HEK293T (cell line): ENCODE results near the gene BARX2.
"Not testable (repeated sequence)": the region's sequence is repeated elsewhere in the genome, so short reads cannot be mapped to it uniquely, and the experiment has no call there.

Experiments
- CTCF ChIA-PET: fragments of 350-600 bp; formaldehyde crosslinking; extraction: SDS; loops from one replicate; lab custom pipeline; 2021; ENCODE audit warnings: antibody characterized with exemption, inconsistent platforms; lab: Yijun Ruan, JAX
- POLR2A ChIA-PET: fragments of 350-600 bp; formaldehyde crosslinking; extraction: SDS; loops from one replicate; lab custom pipeline; 2020; ENCODE audit warnings: antibody characterized with exemption, inconsistent platforms; lab: Yijun Ruan, JAX
- DNase-seq: peaks from one replicate; pipeline ENCODE4 v3.0.0; 2012; ENCODE audit warnings: mixed read lengths; ENCODE audit errors: extremely low spot score
- ARNT ChIP-seq: fragments of 450-650 bp; IDR thresholded peaks from 2 replicates; pipeline ENCODE4 v1.6.1; 2017; ENCODE audit warnings: mild to moderate bottlenecking
- BHLHE40 ChIP-seq: fragments of 450-650 bp; IDR thresholded peaks from 2 replicates; pipeline ENCODE4 v1.6.1; 2016; ENCODE audit warnings: mild to moderate bottlenecking, moderate library complexity, borderline replicate concordance
- CTBP1 ChIP-seq: fragments of 450-650 bp; IDR thresholded peaks from 2 replicates; pipeline ENCODE4 v1.6.1; 2016; ENCODE audit warnings: borderline replicate concordance
- ELF4 ChIP-seq: fragments of 450-650 bp; IDR thresholded peaks from 2 replicates; pipeline ENCODE4 v1.6.1; 2017; ENCODE audit warnings: antibody characterized with exemption
- FOXA1 ChIP-seq: fragments of 450-650 bp; IDR thresholded peaks from 2 replicates; pipeline ENCODE4 v1.6.1; 2016; ENCODE audit warnings: mild to moderate bottlenecking
- FOXK2 ChIP-seq: fragments of 450-650 bp; IDR thresholded peaks from 2 replicates; pipeline ENCODE4 v1.6.1; 2016; ENCODE audit warnings: mild to moderate bottlenecking
- FOXM1 ChIP-seq: fragments of 450-650 bp; IDR thresholded peaks from 2 replicates; pipeline ENCODE4 v1.6.1; 2017; ENCODE audit warnings: mild to moderate bottlenecking, borderline replicate concordance
- HDGF ChIP-seq: fragments of 450-650 bp; IDR thresholded peaks from 2 replicates; pipeline ENCODE4 v1.6.1; 2017; ENCODE audit warnings: antibody characterized with exemption, borderline replicate concordance
- L3MBTL2 ChIP-seq: fragments of 450-650 bp; conservative IDR thresholded peaks from 2 replicates; pipeline ENCODE4 v1.6.1; 2016; ENCODE audit warnings: mild to moderate bottlenecking
- LEF1 ChIP-seq: fragments of 450-650 bp; IDR thresholded peaks from 2 replicates; pipeline ENCODE4 v1.6.1; 2017; ENCODE audit warnings: mild to moderate bottlenecking, borderline replicate concordance
- NFRKB ChIP-seq: fragments of 450-650 bp; IDR thresholded peaks from 2 replicates; pipeline ENCODE4 v1.6.1; 2016; ENCODE audit warnings: mild to moderate bottlenecking, moderate library complexity
- SP1 ChIP-seq: fragments of 450-650 bp; IDR thresholded peaks from 2 replicates; pipeline ENCODE4 v1.6.1; 2017
- SUZ12 ChIP-seq: fragments of 450-650 bp; IDR thresholded peaks from 2 replicates; pipeline ENCODE4 v1.6.1; 2016; ENCODE audit warnings: mild to moderate bottlenecking
- TARDBP ChIP-seq: fragments of 450-650 bp; IDR thresholded peaks from 2 replicates; pipeline ENCODE4 v1.6.1; 2016
- ZNF384 ChIP-seq: fragments of 450-650 bp; IDR thresholded peaks from 2 replicates; pipeline ENCODE4 v1.6.1; 2016
- TF ChIP-seq, protein P1 (sequence below): fragments of 450-650 bp; IDR thresholded peaks from 2 replicates; pipeline ENCODE4 v1.6.1; 2016

Gene BARX2, protein sequence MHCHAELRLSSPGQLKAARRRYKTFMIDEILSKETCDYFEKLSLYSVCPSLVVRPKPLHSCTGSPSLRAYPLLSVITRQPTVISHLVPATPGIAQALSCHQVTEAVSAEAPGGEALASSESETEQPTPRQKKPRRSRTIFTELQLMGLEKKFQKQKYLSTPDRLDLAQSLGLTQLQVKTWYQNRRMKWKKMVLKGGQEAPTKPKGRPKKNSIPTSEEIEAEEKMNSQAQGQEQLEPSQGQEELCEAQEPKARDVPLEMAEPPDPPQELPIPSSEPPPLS

DNA sequence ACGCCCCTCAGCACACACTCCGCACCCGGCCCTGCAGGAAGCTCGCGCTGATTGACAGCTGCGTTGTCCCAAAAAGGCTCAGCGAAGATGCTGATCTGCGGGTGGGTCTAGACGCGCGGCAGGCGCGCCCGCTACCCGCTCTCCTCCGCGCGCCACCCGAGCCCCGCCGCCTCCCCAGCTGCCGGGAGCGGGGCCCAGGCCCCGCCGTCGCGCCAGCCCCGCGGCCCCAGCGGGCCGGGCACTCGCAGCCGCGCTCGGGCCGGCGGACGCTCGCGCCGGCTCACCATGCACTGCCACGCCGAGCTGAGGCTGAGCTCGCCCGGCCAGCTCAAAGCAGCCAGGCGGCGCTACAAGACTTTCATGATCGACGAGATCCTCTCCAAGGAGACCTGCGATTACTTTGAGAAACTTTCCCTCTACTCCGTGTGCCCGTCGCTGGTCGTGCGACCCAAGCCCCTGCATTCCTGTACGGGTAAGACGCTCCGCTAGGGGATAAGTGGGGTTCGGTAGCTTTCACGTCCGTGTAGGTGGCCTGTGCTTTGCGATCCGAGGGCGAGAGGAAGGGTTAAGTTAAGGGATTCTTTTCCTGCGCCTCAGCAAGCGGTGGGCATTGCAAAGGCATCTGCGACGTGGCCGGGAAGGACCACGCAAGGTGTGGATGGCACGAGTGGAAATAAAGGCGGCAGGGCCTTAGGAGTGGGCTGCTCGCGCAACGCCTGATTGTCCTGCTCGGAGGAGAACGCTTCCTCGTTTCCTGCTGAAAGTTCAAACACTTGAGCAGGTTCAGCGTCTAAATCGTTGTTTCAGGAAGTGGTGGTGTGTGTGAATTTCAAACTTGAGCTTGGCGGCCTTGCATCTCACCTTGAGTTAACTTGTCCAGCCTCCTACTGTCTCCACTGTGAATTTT, at the start of gene BARX2:
Gene BARX2 (plus strand): TSS at position 98 of the 907 bp plus-strand sequence. CDS start 188 bp downstream, at position 286.
- ChIA-PET POLR2A (interaction anchor here (0.5 to 2.0 kb wide), 17 partner anchors 9 to 627 kb away, joined by 3 to 11 read pairs (median 3); partner anchors contain the start of gene PRDM10), CTCF (interaction anchor here (0.6 to 2.6 kb wide), 6 partner anchors 12 to 374 kb away, joined by 3 to 13 read pairs (median 6); no protein-coding TSS in a partner anchor)
- no peak for TF ChIP-seq TARDBP
- TF ChIP-seq, protein P1, sequence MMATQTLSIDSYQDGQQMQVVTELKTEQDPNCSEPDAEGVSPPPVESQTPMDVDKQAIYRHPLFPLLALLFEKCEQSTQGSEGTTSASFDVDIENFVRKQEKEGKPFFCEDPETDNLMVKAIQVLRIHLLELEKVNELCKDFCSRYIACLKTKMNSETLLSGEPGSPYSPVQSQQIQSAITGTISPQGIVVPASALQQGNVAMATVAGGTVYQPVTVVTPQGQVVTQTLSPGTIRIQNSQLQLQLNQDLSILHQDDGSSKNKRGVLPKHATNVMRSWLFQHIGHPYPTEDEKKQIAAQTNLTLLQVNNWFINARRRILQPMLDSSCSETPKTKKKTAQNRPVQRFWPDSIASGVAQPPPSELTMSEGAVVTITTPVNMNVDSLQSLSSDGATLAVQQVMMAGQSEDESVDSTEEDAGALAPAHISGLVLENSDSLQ = peak; percentile 73
- no peak for TF ChIP-seq ZNF384
- no peak for TF ChIP-seq L3MBTL2
- TF ChIP-seq CTBP1 = no peak
- no peak for TF ChIP-seq SP1
- no peak for TF ChIP-seq ARNT
- peak; percentile 59 for DNase-seq

DNA sequence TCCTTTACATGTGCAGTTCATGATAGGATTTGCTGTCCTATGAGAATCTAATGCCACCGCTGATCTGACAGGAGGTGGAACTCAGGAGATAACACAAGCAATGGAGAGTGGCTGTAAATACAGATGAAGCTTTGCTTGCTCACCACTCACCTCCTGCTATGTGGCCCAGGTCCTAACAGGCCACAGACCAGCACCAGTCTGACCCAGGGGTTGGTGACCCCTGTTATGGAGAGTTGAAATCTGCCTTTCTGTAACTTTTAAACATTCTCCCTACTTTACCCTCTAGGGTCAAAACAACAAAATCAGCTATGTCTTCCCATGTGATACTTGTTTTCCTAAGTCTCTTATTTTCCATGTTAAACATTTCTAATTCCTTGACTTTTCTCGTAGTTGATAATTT, 48.7 kb upstream of the BARX2 start:
- ChIA-PET POLR2A (no interaction called here), CTCF (no interaction called here)
- TF ChIP-seq ELF4 = no peak
- TF ChIP-seq SP1 = no peak
- TF ChIP-seq SUZ12 = no peak
- no peak for TF ChIP-seq HDGF
- no peak for TF ChIP-seq FOXM1
- TF ChIP-seq FOXK2 = no peak
- DNase-seq = no peak

DNA sequence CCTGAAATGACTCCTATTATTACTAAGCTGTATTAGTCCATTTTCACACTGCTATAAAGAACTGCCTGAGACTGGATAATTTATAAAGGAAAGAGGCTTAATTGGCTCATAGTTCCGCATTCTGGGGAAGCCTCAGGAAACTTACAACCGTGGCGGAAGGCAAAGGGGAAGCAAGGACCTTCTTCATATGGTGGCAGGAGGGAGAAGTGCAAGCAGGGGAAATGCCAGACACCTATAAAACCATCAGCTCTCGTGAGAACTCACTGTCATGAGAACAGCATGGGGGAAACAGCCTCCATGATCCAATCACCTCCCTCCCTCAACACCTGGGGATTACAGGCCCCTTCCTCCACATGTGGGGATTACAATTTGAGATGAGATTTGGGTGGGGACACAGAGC, 47.9 kb upstream of the BARX2 start:
- DNase-seq, POLR2A ChIA-PET: not testable (repeated sequence)
- CTCF ChIA-PET = interaction anchor here (0.6 kb wide), 1 partner anchor 410 kb away, joined by 3 read pairs; no protein-coding TSS in a partner anchor

DNA sequence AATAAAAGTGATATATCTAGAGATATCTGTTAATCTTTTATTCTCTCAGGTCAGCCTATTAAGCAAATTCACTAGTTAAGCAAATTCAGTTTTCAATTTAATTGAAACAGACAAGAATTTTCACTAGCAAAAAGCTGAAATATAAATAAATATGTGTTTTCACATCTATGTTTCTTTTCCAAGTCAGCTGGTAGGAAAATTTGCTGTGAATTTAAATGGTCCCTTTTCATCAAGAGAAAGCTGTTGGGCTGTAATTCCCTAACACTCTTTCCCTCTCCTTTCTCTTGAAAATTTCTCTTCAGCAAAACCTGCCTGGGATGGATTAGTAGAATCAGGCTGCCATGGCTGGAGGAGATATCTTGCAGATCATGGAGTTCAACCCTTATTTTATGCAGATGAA, 46.9 kb upstream of the BARX2 start:
- TF ChIP-seq LEF1 (no peak), SUZ12 (no peak), CTBP1 (no peak), L3MBTL2 (no peak), TARDBP (no peak), HDGF (no peak), ELF4 (no peak), ZNF384 (no peak), FOXK2 (no peak), FOXA1 (no peak), NFRKB (no peak), FOXM1 (no peak), ARNT (no peak), BHLHE40 (no peak)

DNA sequence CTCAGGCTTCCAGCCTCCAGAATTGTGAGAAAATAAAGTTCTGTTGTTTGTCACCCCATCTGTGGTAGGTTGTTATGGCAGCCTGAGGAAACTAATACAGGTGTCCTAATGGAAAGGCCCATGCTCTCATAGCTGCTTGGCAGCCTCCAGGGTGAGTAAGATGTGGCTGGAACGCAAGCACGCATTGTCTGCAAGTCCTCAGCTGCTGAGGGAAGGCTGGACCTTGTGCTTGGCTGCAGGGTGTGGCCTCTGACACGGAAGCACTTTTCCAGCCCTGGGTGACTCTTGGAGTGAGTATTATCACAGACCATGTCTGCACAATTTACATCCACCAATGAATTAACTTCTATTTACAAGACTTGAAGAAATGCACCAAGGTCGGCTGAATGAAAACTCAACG, 44.4 kb upstream of the BARX2 start:
- DNase-seq = no peak
- POLR2A ChIA-PET = no interaction called here
- CTCF ChIA-PET = interaction anchor here (0.7 to 1.2 kb wide), 5 partner anchors 8 to 213 kb away, joined by 3 to 5 read pairs (median 3); no protein-coding TSS in a partner anchor
- TF ChIP-seq LEF1 (no peak), ARNT (no peak), TARDBP (no peak), ELF4 (no peak), L3MBTL2 (no peak), HDGF (no peak), SP1 (no peak), SUZ12 (no peak), NFRKB (no peak), FOXA1 (no peak)
- TF ChIP-seq, protein P1 = no peak

More for the DNA sequence above, 46.9 kb upstream of the BARX2 start:
- no peak for DNase-seq
- ChIA-PET CTCF (interaction anchor here (0.9 kb wide), 1 partner anchor 441 kb away, joined by 3 read pairs; no protein-coding TSS in a partner anchor), POLR2A (no interaction called here)

DNA sequence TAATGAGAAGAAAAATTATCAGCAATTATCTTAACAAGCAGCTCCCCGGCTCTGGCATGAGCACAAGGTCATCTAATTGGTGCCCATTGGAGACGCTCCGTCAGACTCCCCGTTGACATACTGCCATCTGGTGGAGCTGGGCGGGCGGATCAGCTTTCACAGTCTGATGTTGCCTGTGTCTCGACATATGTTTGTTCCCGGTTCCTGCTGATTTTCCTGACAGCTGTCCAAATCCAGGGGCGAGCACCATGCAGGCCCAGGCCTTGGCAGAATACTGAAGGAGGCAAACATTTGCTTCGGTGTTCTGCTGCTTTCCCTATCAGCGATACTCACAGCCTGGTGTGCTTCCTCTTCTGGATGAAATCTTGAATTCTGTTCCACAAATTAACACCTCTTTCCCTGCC, 43.8 kb upstream of the BARX2 start:
- CTCF ChIA-PET = interaction anchor here (0.6 to 1.2 kb wide), 8 partner anchors 9 to 234 kb away, joined by 3 to 5 read pairs (median 3); no protein-coding TSS in a partner anchor
- POLR2A ChIA-PET = no interaction called here
- TF ChIP-seq ELF4 = no peak
- TF ChIP-seq SP1 = no peak
- TF ChIP-seq ARNT = no peak
- no peak for TF ChIP-seq ZNF384
- no peak for TF ChIP-seq FOXK2
- no peak for TF ChIP-seq FOXA1
- TF ChIP-seq HDGF = no peak
- no peak for TF ChIP-seq SUZ12
- no peak for TF ChIP-seq FOXM1
- no peak for TF ChIP-seq L3MBTL2
- no peak for TF ChIP-seq NFRKB
- no peak for TF ChIP-seq BHLHE40
- TF ChIP-seq TARDBP = no peak
- TF ChIP-seq LEF1 = no peak
- TF ChIP-seq, protein P1 = no peak
- no peak for TF ChIP-seq CTBP1
- peak; percentile 81 for DNase-seq
